Gastrocnemius medialis (tissue), 4 donors: ENCODE measurements around the gene COL23A1. TPM values are rescaled to one million over a fixed set of nuclear protein-coding genes. Genes with fewer than 3 reads are reported as not detected.

Source experiments
- ATAC-seq, 2 donors: fragments of 150-250 bp; one replicate each; pipeline ENCODE4 v1.9.1; 2016
- DNase-seq, 2 donors: peaks; one replicate each; pipeline ENCODE4 v3.0.0-alpha.2; 2019
- H3K27ac ChIP-seq, 4 donors: fragments of 200-600 bp; sonication (generic); 1 replicate in 1 of 4; 2 replicates in 3 of 4; pipeline ENCODE4 v1.5.1; 2016 to 2018; ENCODE audit warnings: mild to moderate bottlenecking in 2 of 4, moderate library complexity in 1 of 4
- H3K27me3 ChIP-seq, 3 donors: fragments of 200-600 bp; sonication (generic) in 2 of 3; 1 replicate in 1 of 3; 2 replicates in 2 of 3; pipeline versions ENCODE4 v1.5.1 to v1.6.0; 2016 to 2019; ENCODE audit warnings: mild to moderate bottlenecking in 1 of 3, moderate library complexity in 1 of 3
- H3K36me3 ChIP-seq, 2 donors: fragments of 200-600 bp; sonication (generic) in 1 of 2; one replicate each; pipeline ENCODE4 v1.5.1; 2017 to 2018
- H3K4me1 ChIP-seq, 2 donors: fragments of 200-600 bp; sonication (generic) in 1 of 2; one replicate each; pipeline ENCODE4 v1.5.1; 2016 to 2017; ENCODE audit warnings: mild to moderate bottlenecking in 2 of 2
- H3K4me3 ChIP-seq, 4 donors: fragments of 200-600 bp; sonication (generic) in 3 of 4; 1 replicate in 1 of 4; 2 replicates in 3 of 4; pipeline ENCODE4 v1.5.1; 2016 to 2019; ENCODE audit warnings: mild to moderate bottlenecking in 2 of 4
- H3K9me3 ChIP-seq, 3 donors: fragments of 200-600 bp; sonication (generic) in 2 of 3; 1 replicate in 1 of 3; 2 replicates in 2 of 3; pipeline ENCODE4 v1.5.1; 2016 to 2019
- POLR2A ChIP-seq, 2 donors: fragments of 450-650 bp; IDR thresholded peaks; one replicate each; pipeline ENCODE4 v1.6.1; 2017; ENCODE audit warnings: antibody characterized with exemption in 2 of 2, mild to moderate bottlenecking in 2 of 2, moderate library complexity in 2 of 2
- in situ Hi-C, 4 donors: fragments of 200-750 bp; cut with MboI; loops; one replicate each; pipeline versions ENCODE4 v1.15.0 to v1.8.0; 2017; ENCODE audit warnings: low sequenced_read_pairs in 4 of 4
- intact Hi-C: fragments of 100-400 bp; cut with DNase I; formaldehyde crosslinking; loops from one replicate; pipeline ENCODE4 v1.15.1; 2023; ENCODE audit warnings: low total_unique reads
- total RNA-seq, 4 donors: library from RNA; depleted of rRNA; stranded (reverse); fragments of >200 nt; gene quantifications; one replicate each; pipeline versions ENCODE4 v1.1.0 to v1.2.3, GENCODE V29; 2016
- TF ChIP-seq, protein P1 (sequence below), 5 experiments: fragments of 450-650 bp in 3 of 5; fragments of 200-600 bp in 2 of 5; sonication (generic) in 2 of 5; IDR thresholded peaks in 4 of 5; conservative IDR thresholded peaks in 1 of 5; 1 replicate in 4 of 5; 2 replicates in 1 of 5; pipeline ENCODE4 v1.5.1; 2016 to 2019; ENCODE audit warnings: antibody characterized with exemption in 5 of 5, mild to moderate bottlenecking in 3 of 5, moderate library complexity in 3 of 5

COL23A1 gene
- total RNA-seq, 4 donors from 2014 or later = 0.62 to 1.1 (median 0.97) TPM; not detected in 1

DNA sequence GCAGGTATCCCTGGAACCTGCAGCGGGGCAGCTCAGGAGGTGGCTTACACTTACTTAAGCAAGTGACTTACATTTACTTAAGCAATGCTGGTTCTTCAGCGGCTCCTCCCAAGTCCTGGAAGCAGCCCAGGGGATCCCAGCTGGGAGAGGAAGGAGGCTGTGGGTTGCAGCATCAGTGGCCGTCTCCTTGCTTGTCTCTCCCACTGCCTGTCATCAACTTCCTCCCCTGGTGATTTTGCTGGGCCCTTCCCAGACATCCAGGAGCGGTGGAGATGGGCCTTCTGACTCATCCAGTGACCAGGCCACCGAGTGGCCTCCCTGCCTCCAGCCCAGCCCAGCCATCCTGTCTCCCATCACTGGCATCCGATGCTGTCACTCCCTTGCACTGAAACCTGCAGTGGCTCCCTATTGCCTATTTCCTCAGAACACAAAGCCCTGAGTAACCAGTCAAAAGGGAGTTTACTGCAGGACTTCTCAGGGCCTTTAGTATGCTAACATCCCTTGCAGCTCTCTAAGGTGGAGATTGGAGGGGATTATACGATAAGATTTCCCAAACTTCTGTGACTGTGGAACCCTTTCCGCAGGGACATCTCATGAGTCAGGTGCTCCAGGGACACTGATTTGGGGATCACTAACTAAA lies 201.7 kb downstream of the COL23A1 start:
- intact Hi-C loops = no loop called here
- no peak overlapping the region for H3K27ac ChIP-seq
- H3K9me3 ChIP-seq = no peaks in the 10 kb centered on the region
- H3K4me3 ChIP-seq = no peak overlapping the region
- peaks cover 0 to 11% (median 0%) of the 10 kb centered on the region in 3 donors for H3K27me3 ChIP-seq
- no peak for TF ChIP-seq POLR2A (IDR thresholded peaks at IDR 0.05)
- TF ChIP-seq, protein P1, sequence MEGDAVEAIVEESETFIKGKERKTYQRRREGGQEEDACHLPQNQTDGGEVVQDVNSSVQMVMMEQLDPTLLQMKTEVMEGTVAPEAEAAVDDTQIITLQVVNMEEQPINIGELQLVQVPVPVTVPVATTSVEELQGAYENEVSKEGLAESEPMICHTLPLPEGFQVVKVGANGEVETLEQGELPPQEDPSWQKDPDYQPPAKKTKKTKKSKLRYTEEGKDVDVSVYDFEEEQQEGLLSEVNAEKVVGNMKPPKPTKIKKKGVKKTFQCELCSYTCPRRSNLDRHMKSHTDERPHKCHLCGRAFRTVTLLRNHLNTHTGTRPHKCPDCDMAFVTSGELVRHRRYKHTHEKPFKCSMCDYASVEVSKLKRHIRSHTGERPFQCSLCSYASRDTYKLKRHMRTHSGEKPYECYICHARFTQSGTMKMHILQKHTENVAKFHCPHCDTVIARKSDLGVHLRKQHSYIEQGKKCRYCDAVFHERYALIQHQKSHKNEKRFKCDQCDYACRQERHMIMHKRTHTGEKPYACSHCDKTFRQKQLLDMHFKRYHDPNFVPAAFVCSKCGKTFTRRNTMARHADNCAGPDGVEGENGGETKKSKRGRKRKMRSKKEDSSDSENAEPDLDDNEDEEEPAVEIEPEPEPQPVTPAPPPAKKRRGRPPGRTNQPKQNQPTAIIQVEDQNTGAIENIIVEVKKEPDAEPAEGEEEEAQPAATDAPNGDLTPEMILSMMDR (IDR thresholded peaks at IDR 0.05 in 4 of 5, conservative IDR thresholded peaks at IDR 0.05 in 1 of 5) = no peak
- peaks cover 0 to 10% of the 10 kb centered on the region in 2 donors for H3K4me1 ChIP-seq
- in situ Hi-C loops = no loop called here
- ATAC-seq (no peak), DNase-seq (no peak)
- H3K36me3 ChIP-seq = no peaks in the 10 kb centered on the region

DNA sequence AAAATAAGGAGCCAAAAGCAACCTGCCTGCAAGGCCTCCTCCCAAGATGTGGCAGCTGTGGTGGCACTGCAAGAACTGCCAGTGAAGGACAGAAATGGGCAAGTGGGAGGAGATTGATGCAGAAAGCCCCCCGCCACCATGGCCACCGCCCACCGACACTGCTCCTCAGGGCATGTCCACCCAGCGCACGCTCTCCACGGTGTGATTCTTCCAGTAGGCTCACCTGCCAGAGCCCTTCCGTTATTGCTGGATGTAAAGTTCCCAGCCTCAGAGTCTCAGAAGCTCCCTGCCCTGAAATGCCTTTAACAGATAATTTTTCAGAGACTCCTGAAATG lies 202.4 kb downstream of the COL23A1 start:
- Histone ChIP-seq H3K36me3 (no peaks in the 10 kb centered on the region), H3K4me3 (no peak overlapping the region), H3K9me3 (no peaks in the 10 kb centered on the region), H3K27me3 (peaks cover 0 to 8% (median 0%) of the 10 kb centered on the region in 3 donors), H3K27ac (no peak overlapping the region), H3K4me1 (peaks cover 0 to 10% of the 10 kb centered on the region in 2 donors)
- DNase-seq (no peak), ATAC-seq (no peak)
- in situ Hi-C loops (no loop called here), intact Hi-C loops (no loop called here)
- TF ChIP-seq, protein P1 (IDR thresholded peaks at IDR 0.05 in 4 of 5, conservative IDR thresholded peaks at IDR 0.05 in 1 of 5) = no peak
- no peak for TF ChIP-seq POLR2A (IDR thresholded peaks at IDR 0.05)

DNA sequence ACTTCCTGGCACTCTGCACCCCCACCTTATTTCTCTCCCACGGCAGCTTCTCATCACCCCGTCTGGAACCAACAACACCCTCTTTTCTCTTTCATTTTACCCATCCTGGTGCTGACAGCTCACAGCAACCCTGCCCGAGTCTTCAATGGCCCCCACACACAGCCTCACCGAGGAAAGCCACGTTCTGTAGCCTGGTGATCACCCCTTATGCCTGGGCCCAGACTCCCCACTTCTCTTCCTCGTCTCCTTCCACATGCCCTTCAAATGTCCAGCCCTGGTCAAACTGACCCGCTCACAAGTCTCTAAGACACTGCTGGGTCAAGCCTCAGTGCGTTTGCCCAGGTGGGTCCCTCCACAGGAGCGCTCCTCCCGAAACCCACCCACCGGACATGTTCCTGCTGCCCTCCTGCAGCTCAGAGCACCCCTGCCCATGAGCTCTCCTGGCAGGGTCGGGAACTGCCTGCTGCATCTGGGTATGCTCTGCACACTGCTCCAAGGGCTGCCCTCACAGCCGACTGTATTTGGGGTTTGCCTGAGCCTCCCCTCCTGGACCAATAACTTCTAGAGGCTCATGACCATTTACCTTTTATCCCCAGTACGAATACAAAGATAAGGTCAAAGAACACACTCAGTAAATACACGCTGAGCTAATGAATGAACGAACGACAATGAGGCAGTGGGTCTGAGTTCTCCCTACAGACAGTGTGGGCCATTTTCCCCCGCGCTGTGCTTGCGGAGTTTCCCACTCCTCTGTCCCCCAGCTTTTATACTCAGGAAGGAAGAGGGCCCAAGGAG lies 202.9 kb downstream of the COL23A1 start:
- intact Hi-C loops = no loop called here
- no peak for DNase-seq
- ATAC-seq = no peak
- H3K4me1 ChIP-seq = peaks cover 0 to 10% of the 10 kb centered on the region in 2 donors
- H3K9me3 ChIP-seq = no peaks in the 10 kb centered on the region
- in situ Hi-C loops = no loop called here
- H3K27me3 ChIP-seq = peaks cover 0 to 5% (median 0%) of the 10 kb centered on the region in 3 donors
- no peak overlapping the region for H3K4me3 ChIP-seq
- TF ChIP-seq, protein P1 (IDR thresholded peaks at IDR 0.05 in 4 of 5, conservative IDR thresholded peaks at IDR 0.05 in 1 of 5) = no peak
- no peak for TF ChIP-seq POLR2A (IDR thresholded peaks at IDR 0.05)
- no peaks in the 10 kb centered on the region for H3K36me3 ChIP-seq
- no peak overlapping the region for H3K27ac ChIP-seq

DNA sequence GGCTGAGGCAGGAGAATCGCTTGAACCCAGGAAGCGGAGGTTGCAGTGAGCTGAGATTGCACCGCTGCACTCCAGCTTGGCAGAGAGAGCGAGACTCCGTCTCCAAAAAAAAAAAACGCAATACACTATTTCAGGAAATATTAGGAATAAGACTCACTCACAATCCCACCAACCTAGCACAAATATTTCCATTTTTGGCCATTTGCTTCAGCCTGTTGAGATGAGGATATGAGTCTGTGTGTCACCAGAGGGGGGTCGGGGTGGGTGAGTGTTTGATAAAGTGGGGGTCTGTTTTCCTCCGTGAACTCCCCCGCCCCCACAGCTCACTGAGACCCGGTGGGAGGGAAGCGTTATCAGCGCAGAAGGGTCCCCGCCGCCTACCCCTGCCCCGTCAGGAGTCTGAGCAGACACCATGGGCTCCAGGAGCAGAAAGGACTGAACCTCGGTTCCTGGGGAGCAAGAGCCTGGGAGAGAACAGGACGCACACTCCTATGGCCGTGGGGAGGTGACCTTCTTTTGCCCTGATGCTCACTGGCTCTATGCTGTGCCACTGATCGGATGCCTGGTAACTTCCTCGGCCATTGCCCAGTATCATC lies 203.8 kb downstream of the COL23A1 start:
- Histone ChIP-seq H3K9me3 (no peaks in the 10 kb centered on the region), H3K27me3 (peaks cover 0 to 1% (median 0%) of the 10 kb centered on the region in 3 donors)
- intact Hi-C loops = no loop called here

More for the DNA sequence above, 203.8 kb downstream of the COL23A1 start:
- Histone ChIP-seq H3K4me3 (no peak overlapping the region), H3K4me1 (peaks cover 0 to 10% of the 10 kb centered on the region in 2 donors), H3K36me3 (no peaks in the 10 kb centered on the region), H3K27ac (no peak overlapping the region)
- no peak for ATAC-seq
- TF ChIP-seq, protein P1 (IDR thresholded peaks at IDR 0.05 in 4 of 5, conservative IDR thresholded peaks at IDR 0.05 in 1 of 5) = no peak
- TF ChIP-seq POLR2A (IDR thresholded peaks at IDR 0.05) = no peak
- no peak for DNase-seq
- in situ Hi-C loops = no loop called here
